ENCODE data around the gene MACIR.

The MACIR gene

GRCh38 chr5:103247118-103247517 lies 11.4 kb upstream of the MACIR start:
- DNase-seq, result no peak

- no peak for DNase-seq
These were observed 9.5 kb upstream of the MACIR start for GRCh38 chr5:103249068-103249467.

- DNase-seq, result no peak
These were observed 3.6 kb upstream of the MACIR start for GRCh38 chr5:103254921-103255320.

- no peak for DNase-seq
These were observed 2.9 kb upstream of the MACIR start for GRCh38 chr5:103255691-103256090.

- DNase-seq, result no peak
These were observed 2.4 kb upstream of the MACIR start for GRCh38 chr5:103256178-103256577.

GRCh38 chr5:103258957-103259704 lies 568 bp downstream of the MACIR start:
- peak; percentile 84 for DNase-seq

GRCh38 chr5:103259705-103260355 lies 1.3 kb downstream of the MACIR start:
- DNase-seq, result peak; percentile 53

GRCh38 chr5:103260951-103261350 lies 2.4 kb downstream of the MACIR start:
- peak; percentile 39 for DNase-seq

- DNase-seq, result peak; percentile 62
These were observed 3.9 kb downstream of the MACIR start for GRCh38 chr5:103262422-103262871.

- no peak for DNase-seq
These were observed 4.5 kb downstream of the MACIR start for GRCh38 chr5:103263054-103263453.

- peak; percentile 56 for DNase-seq
These were observed 5.9 kb downstream of the MACIR start for GRCh38 chr5:103264508-103264907.

GRCh38 chr5:103270581-103270980 lies 12.0 kb downstream of the MACIR start:
- no peak for DNase-seq

GRCh38 chr5:103271570-103272289 lies 13.2 kb downstream of the MACIR start:
- DNase-seq, result peak; percentile 70

GRCh38 chr5:103272377-103272776 lies 13.8 kb downstream of the MACIR start:
- no peak for DNase-seq

- no peak for DNase-seq
These were observed 15.4 kb downstream of the MACIR start for GRCh38 chr5:103273952-103274351.

GRCh38 chr5:103275851-103276250 lies 17.3 kb downstream of the MACIR start:
- no peak for DNase-seq

- peak; percentile 80 for DNase-seq
These were observed 22.4 kb downstream of the MACIR start for GRCh38 chr5:103280967-103281366.

- DNase-seq, result no peak
These were observed 24.6 kb downstream of the MACIR start for GRCh38 chr5:103283120-103283519.

GRCh38 chr5:103283869-103284268 lies 25.3 kb downstream of the MACIR start:
- DNase-seq, result no peak

GRCh38 chr5:103286622-103287021 lies 28.1 kb downstream of the MACIR start:
- no peak for DNase-seq

GRCh38 chr5:103289024-103289423 lies 30.5 kb downstream of the MACIR start:
- DNase-seq, result no peak

- no peak for DNase-seq
These were observed 32.3 kb downstream of the MACIR start for GRCh38 chr5:103290846-103291245.

- DNase-seq, result no peak
These were observed 33.0 kb downstream of the MACIR start for GRCh38 chr5:103291606-103292005.

GRCh38 chr5:103293099-103293498 lies 34.5 kb downstream of the MACIR start:
- no peak for DNase-seq

Measured in hematopoietic multipotent progenitor cell treated with erythropoietin and hydrocortisone succinate and interleukin-3 and kit ligand, for 6 days (in vitro differentiated cells).